CD4-positive, alpha-beta T cell treated with Interleukin-6 for 4 hours (primary cell): ENCODE results near the gene PVALB.

ENCODE experiments used
- DNase-seq: peaks from one replicate; pipeline ENCODE4 v3.0.0-alpha.2; 2020; ENCODE audit warnings: mixed read lengths

PVALB gene

GRCh38 chr22:36809351-36809750 is 7.5 kb downstream of the PVALB start:
- no peak for DNase-seq

GRCh38 chr22:36808721-36809344 is 8.0 kb downstream of the PVALB start:
- no peak for DNase-seq

- DNase-seq, result no peak
Observed at GRCh38 chr22:36807627-36808026, 9.2 kb downstream of the PVALB start.

- no peak for DNase-seq
Observed at GRCh38 chr22:36806835-36807234, 10.0 kb downstream of the PVALB start.

- DNase-seq, result no peak
Observed at GRCh38 chr22:36803358-36803757, 13.5 kb downstream of the PVALB start.

GRCh38 chr22:36798674-36799066 is 18.2 kb downstream of the PVALB start:
- no peak for DNase-seq

- DNase-seq, result no peak
Observed at GRCh38 chr22:36797911-36798673, 18.7 kb downstream of the PVALB start.

GRCh38 chr22:36797374-36797773 is 19.5 kb downstream of the PVALB start:
- DNase-seq, result no peak

GRCh38 chr22:36796552-36797175 is 20.2 kb downstream of the PVALB start:
- DNase-seq, result no peak

- no peak for DNase-seq
Observed at GRCh38 chr22:36795633-36796032, 21.2 kb downstream of the PVALB start.

GRCh38 chr22:36790648-36791047 is 26.2 kb downstream of the PVALB start:
- DNase-seq, result peak; percentile 8

GRCh38 chr22:36787204-36787988 is 29.4 kb downstream of the PVALB start:
- no peak for DNase-seq

GRCh38 chr22:36783743-36784142 is 33.1 kb downstream of the PVALB start:
- DNase-seq, result no peak

GRCh38 chr22:36781656-36782627 is 34.9 kb downstream of the PVALB start:
- DNase-seq, result peak; percentile 91

- no peak for DNase-seq
Observed at GRCh38 chr22:36778020-36778419, 38.8 kb downstream of the PVALB start.

GRCh38 chr22:36776722-36777121 is 40.1 kb downstream of the PVALB start:
- DNase-seq, result no peak

GRCh38 chr22:36775964-36776669 is 40.7 kb downstream of the PVALB start, which contains the start of gene IFT27:
IFT27 (minus strand) TSS chr22:36776119; CDS start chr22:36775707, 412 bp downstream.
- peak; percentile 97 for DNase-seq

- peak; percentile 53 for DNase-seq
Observed at GRCh38 chr22:36775586-36775963, 41.3 kb downstream of the PVALB start.

GRCh38 chr22:36773935-36774334 is 42.9 kb downstream of the PVALB start:
- DNase-seq, result no peak

GRCh38 chr22:36772451-36772850 is 44.4 kb downstream of the PVALB start:
- no peak for DNase-seq

- no peak for DNase-seq
Observed at GRCh38 chr22:36771356-36772063, 45.3 kb downstream of the PVALB start.
